ENCODE results near the gene ATP2B2.

- TF ChIP-seq, protein P1, sequence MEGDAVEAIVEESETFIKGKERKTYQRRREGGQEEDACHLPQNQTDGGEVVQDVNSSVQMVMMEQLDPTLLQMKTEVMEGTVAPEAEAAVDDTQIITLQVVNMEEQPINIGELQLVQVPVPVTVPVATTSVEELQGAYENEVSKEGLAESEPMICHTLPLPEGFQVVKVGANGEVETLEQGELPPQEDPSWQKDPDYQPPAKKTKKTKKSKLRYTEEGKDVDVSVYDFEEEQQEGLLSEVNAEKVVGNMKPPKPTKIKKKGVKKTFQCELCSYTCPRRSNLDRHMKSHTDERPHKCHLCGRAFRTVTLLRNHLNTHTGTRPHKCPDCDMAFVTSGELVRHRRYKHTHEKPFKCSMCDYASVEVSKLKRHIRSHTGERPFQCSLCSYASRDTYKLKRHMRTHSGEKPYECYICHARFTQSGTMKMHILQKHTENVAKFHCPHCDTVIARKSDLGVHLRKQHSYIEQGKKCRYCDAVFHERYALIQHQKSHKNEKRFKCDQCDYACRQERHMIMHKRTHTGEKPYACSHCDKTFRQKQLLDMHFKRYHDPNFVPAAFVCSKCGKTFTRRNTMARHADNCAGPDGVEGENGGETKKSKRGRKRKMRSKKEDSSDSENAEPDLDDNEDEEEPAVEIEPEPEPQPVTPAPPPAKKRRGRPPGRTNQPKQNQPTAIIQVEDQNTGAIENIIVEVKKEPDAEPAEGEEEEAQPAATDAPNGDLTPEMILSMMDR (conservative IDR thresholded peaks at IDR 0.05; ENCODE audit: low read length): no peak
- no peak for TF ChIP-seq EZH2phosphoT487 (IDR thresholded peaks at IDR 0.05; ENCODE audit: borderline replicate concordance, low read depth, low read length)
Observed at GRCh38 chr3:10389339-10389738, 116.0 kb downstream of the ATP2B2 start.
